Suprapubic skin (tissue), 4 donors: ENCODE data around the gene CLEC2A. TPM values are rescaled to one million over a fixed set of nuclear protein-coding genes. Genes with fewer than 3 reads are reported as not detected.
"Not testable (repeated sequence)": the region's sequence is repeated elsewhere in the genome, so short reads cannot be mapped to it uniquely, and the experiment has no call there.

Experiments
- DNase-seq, 2 donors: peaks; one replicate each; pipeline ENCODE4 v3.0.0-alpha.2; 2019; ENCODE audit warnings: low spot score in 2 of 2
- H3K27ac ChIP-seq: fragments of 200-600 bp; sonication (generic); one replicate; pipeline ENCODE4 v1.5.1; 2019
- H3K27me3 ChIP-seq: fragments of 200-600 bp; sonication (generic); one replicate; pipeline ENCODE4 v1.5.1; 2019
- H3K36me3 ChIP-seq: fragments of 200-600 bp; sonication (generic); one replicate; pipeline ENCODE4 v1.5.1; 2019
- H3K4me1 ChIP-seq: fragments of 200-600 bp; sonication (generic); one replicate; pipeline ENCODE4 v1.5.1; 2019
- H3K4me3 ChIP-seq: fragments of 200-600 bp; sonication (generic); one replicate; pipeline ENCODE4 v1.5.1; 2019; ENCODE audit warnings: mild to moderate bottlenecking
- H3K9me3 ChIP-seq: fragments of 200-600 bp; sonication (generic); one replicate; pipeline ENCODE4 v1.5.1; 2019
- EP300 ChIP-seq: sonication (generic); formaldehyde crosslinking; IDR thresholded peaks from one replicate; pipeline ENCODE4 v1.6.1; 2017; ENCODE audit warnings: antibody characterized with exemption
- POLR2A ChIP-seq, 2 donors: fragments of 450-650 bp; IDR thresholded peaks; one replicate each; pipeline ENCODE4 v1.6.1; 2017; ENCODE audit warnings: antibody characterized with exemption in 2 of 2, mild to moderate bottlenecking in 2 of 2, moderate library complexity in 2 of 2
- POLR2AphosphoS5 ChIP-seq, 3 donors: sonication (generic); formaldehyde crosslinking; IDR thresholded peaks; one replicate each; pipeline ENCODE4 v1.6.1; 2017; ENCODE audit warnings: antibody characterized with exemption in 3 of 3
- WGBS: methylation state at CpG from one replicate; pipeline ENCODE4 v1.1.5; 2018; 5-methylcytosine and 5-hydroxymethylcytosine counted together
- total RNA-seq, 4 donors: library from RNA; depleted of rRNA; stranded (reverse); fragments of >200 nt; gene quantifications; one replicate each; pipeline ENCODE4 v1.1.0, GENCODE V29; 2016
- TF ChIP-seq, protein P1 (sequence below), 2 donors: fragments of 200-600 bp in 1 of 2; fragments of 450-650 bp in 1 of 2; sonication (generic) in 1 of 2; IDR thresholded peaks; one replicate each; pipeline ENCODE4 v1.5.1; 2016 to 2019; ENCODE audit warnings: antibody characterized with exemption in 2 of 2, mild to moderate bottlenecking in 1 of 2, moderate library complexity in 1 of 2

The CLEC2A gene
- total RNA-seq, 4 donors from 2014 or later = 35.7 to 68.5 (median 60.8) TPM

DNA sequence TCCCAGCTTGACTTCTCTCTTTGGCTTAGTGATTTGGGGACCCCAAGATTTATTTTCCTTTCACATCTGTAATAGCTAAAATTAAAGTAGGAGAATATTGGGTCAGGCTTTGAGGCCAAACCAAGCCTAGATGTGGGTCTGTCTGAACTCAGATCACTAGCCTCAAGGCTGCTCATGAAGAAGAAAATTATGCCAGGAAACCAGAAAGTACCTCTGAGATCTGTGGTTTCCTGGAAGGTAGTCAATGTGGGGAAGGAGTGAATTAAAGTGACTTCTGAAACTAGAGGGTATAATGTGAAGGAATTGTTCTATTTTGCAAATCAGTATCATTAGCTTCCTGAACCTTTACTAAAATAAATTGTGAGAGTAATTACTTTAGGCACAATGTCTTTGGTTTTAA, 25.7 kb upstream of the CLEC2A start:
- no peaks in the 10 kb centered on the region for H3K27me3 ChIP-seq
- no peak overlapping the region for H3K27ac ChIP-seq
- DNase-seq = no peak
- H3K4me3 ChIP-seq = no peak overlapping the region
- TF ChIP-seq, protein P1, sequence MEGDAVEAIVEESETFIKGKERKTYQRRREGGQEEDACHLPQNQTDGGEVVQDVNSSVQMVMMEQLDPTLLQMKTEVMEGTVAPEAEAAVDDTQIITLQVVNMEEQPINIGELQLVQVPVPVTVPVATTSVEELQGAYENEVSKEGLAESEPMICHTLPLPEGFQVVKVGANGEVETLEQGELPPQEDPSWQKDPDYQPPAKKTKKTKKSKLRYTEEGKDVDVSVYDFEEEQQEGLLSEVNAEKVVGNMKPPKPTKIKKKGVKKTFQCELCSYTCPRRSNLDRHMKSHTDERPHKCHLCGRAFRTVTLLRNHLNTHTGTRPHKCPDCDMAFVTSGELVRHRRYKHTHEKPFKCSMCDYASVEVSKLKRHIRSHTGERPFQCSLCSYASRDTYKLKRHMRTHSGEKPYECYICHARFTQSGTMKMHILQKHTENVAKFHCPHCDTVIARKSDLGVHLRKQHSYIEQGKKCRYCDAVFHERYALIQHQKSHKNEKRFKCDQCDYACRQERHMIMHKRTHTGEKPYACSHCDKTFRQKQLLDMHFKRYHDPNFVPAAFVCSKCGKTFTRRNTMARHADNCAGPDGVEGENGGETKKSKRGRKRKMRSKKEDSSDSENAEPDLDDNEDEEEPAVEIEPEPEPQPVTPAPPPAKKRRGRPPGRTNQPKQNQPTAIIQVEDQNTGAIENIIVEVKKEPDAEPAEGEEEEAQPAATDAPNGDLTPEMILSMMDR (IDR thresholded peaks at IDR 0.05) = no peak
- TF ChIP-seq POLR2AphosphoS5 (IDR thresholded peaks at IDR 0.05) = no peak
- no peak for TF ChIP-seq EP300
- TF ChIP-seq POLR2A (IDR thresholded peaks at IDR 0.05) = no peak
- H3K36me3 ChIP-seq = no peaks in the 10 kb centered on the region
- no peaks in the 10 kb centered on the region for H3K9me3 ChIP-seq
- H3K4me1 ChIP-seq = no peaks in the 10 kb centered on the region

DNA sequence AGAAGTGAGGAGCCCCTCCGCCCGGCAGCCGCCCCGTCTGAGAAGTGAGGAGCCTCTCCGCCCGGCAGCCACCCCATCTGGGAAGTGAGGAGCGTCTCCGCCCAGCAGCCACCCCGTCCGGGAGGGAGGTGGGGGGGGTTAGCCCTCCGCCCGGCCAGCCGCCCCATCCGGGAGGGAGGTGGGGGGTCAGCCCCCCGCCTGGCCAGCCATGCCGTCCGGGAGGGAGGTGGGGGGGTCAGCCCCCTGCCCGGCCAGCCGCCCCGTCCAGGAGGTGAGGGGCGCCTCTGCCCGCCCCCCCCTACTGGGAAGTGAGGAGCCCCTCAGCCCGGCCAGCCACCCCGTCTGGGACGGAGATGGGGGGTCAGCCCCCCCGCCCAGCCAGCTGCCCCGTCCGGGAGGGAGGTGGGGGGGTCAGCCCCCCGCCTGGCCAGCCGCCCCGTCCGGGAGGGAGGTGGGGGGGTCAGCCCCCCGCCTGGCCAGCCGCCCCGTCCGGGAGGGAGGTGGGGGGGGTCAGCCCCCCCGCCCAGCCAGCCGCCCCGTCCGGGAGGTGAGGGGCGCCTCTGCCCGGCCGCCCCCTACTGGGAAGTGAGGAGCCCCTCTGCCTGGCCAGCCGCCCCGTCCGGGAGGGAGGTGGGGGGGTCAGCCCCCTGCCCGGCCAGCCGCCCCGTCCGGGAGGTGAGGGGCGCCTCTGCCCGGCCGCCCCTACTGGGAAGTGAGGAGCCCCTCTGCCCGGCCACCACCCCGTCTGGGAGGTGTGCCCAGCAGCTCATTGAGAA, 21.0 kb upstream of the CLEC2A start:
- no CpG with 5 or more reads among the region's 55 CpGs for WGBS
- DNase-seq, H3K4me3 ChIP-seq, H3K4me1 ChIP-seq, H3K36me3 ChIP-seq, H3K27me3 ChIP-seq, H3K9me3 ChIP-seq, H3K27ac ChIP-seq: not testable (repeated sequence)

DNA sequence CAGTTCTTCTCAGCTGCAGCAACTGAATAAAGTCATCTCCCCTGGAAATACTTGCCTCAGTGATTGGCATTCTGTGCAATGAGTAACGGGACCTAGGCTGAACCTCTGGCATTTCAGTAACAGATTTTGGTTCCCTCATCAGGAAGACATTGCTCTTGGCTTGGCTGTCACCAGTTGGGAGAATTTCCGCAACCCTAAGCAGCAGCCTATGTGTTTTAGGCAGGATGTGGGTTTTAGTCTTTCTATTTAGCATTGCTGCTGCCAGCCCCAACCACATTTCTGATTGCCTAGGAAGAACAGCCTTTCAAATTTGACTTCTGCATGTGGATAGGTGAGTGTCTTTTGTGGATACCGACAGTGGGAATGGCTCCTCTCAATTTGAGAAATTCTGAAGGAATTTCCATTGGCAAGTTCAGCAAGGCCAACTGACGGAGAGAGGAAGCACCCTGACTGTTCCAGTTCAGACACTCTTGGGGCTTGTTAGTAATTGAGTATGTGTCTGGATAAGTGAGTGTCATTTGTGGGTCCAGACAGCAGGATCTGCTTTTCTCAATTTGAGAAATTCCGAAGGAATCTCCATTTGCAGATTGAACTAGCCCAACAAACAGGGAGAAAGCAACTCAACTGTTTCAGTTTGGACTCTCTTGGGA, 19.0 kb upstream of the CLEC2A start:
- Histone ChIP-seq H3K36me3 (no peaks in the 10 kb centered on the region), H3K27ac (no peak overlapping the region), H3K4me3 (no peak overlapping the region), H3K27me3 (no peaks in the 10 kb centered on the region), H3K4me1 (no peaks in the 10 kb centered on the region), H3K9me3 (no peaks in the 10 kb centered on the region)
- DNase-seq = no peak
- 79% methylated on average over 5 of the region's 5 CpGs for WGBS
- no peak for TF ChIP-seq POLR2AphosphoS5 (IDR thresholded peaks at IDR 0.05)
- TF ChIP-seq, protein P1 (IDR thresholded peaks at IDR 0.05) = no peak
- no peak for TF ChIP-seq EP300
- TF ChIP-seq POLR2A (IDR thresholded peaks at IDR 0.05) = no peak

DNA sequence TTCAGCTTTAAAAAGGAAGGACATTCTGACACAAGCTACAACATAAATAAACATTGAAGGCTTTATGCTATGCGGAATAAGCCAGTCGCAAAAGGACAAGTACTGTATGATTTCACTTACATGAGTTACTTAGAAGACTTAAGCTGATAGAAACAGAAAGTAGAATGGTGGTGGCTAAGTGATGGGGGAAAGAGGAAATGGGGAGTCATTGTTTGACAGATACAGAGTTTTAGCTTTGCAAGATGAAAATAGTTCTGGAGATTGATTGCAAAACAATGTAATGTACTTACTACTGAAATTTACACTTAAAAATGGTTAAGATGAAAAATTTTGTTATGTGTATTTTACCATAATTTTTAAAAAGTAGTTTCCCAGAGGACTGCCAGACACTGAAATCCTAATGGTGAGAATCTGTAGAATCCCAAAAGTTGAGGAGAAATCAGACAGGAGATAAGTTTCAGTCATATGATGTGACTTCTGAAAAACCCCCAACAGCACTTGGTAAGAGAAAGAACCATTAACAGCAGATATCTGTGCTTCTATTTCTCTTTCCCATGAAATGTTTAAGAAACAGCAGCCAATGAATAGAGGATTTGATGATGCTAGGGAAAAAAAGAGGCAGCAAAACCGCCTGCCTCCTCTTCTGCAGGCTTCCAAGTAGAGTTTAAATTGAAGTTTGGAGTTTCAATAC, 16.6 kb upstream of the CLEC2A start:
- no peak for DNase-seq
- no peak overlapping the region for H3K4me3 ChIP-seq
- no peaks in the 10 kb centered on the region for H3K4me1 ChIP-seq
- no peak overlapping the region for H3K27ac ChIP-seq
- no peaks in the 10 kb centered on the region for H3K9me3 ChIP-seq
- TF ChIP-seq, protein P1 (IDR thresholded peaks at IDR 0.05) = no peak
- TF ChIP-seq POLR2A (IDR thresholded peaks at IDR 0.05) (no peak), POLR2AphosphoS5 (IDR thresholded peaks at IDR 0.05) (no peak), EP300 (no peak)
- 69% methylated on average over 3 of the region's 3 CpGs for WGBS
- H3K27me3 ChIP-seq = no peaks in the 10 kb centered on the region
- no peaks in the 10 kb centered on the region for H3K36me3 ChIP-seq

DNA sequence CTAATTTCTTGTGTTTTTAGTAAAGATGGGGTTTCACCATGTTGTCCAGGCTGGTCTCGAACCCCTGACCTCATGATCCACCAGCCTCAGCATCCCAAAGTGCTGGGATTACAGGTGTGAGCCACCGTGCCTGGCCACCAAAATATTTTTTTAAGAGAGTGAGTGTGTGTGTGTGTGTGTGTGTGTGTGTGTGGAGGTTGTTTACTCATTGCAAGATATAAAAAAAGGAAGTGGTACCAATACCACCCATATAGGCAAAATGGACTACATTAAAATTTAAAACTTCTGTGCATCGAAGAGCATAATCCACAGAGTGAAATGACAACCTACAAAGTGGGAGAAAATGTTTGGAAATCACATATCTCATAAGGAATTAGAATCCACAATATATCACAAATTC, 15.5 kb upstream of the CLEC2A start:
- H3K9me3 ChIP-seq = no peaks in the 10 kb centered on the region
- WGBS = 89% methylated on average over 3 of the region's 3 CpGs

More for the DNA sequence above, 15.5 kb upstream of the CLEC2A start:
- TF ChIP-seq, protein P1 (IDR thresholded peaks at IDR 0.05) = no peak
- no peak for TF ChIP-seq POLR2AphosphoS5 (IDR thresholded peaks at IDR 0.05)
- TF ChIP-seq EP300 = no peak
- no peak for TF ChIP-seq POLR2A (IDR thresholded peaks at IDR 0.05)
- Histone ChIP-seq H3K4me1 (no peaks in the 10 kb centered on the region), H3K27ac (no peak overlapping the region), H3K4me3 (no peak overlapping the region), H3K27me3 (no peaks in the 10 kb centered on the region), H3K36me3 (no peaks in the 10 kb centered on the region)
- DNase-seq = no peak
